OCI-LY3 (cell line): ENCODE measurements around the gene TBP.

Experiments used
- EZH2phosphoT487 ChIP-seq: fragments of 200-600 bp; shearing (Covaris generic); IDR thresholded peaks from 2 replicates; pipeline ENCODE4 v1.6.1; 2018; ENCODE audit warnings: antibody characterized with exemption, mixed run types, low read depth
- TF ChIP-seq, protein P1 (sequence below): fragments of 200-600, 300-600 bp; sonication (generic); IDR thresholded peaks from 2 replicates; pipeline ENCODE4 v1.5.1; 2014; ENCODE audit warnings: antibody characterized with exemption, low read length, low read depth

- TF ChIP-seq, protein P1, sequence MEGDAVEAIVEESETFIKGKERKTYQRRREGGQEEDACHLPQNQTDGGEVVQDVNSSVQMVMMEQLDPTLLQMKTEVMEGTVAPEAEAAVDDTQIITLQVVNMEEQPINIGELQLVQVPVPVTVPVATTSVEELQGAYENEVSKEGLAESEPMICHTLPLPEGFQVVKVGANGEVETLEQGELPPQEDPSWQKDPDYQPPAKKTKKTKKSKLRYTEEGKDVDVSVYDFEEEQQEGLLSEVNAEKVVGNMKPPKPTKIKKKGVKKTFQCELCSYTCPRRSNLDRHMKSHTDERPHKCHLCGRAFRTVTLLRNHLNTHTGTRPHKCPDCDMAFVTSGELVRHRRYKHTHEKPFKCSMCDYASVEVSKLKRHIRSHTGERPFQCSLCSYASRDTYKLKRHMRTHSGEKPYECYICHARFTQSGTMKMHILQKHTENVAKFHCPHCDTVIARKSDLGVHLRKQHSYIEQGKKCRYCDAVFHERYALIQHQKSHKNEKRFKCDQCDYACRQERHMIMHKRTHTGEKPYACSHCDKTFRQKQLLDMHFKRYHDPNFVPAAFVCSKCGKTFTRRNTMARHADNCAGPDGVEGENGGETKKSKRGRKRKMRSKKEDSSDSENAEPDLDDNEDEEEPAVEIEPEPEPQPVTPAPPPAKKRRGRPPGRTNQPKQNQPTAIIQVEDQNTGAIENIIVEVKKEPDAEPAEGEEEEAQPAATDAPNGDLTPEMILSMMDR = no peak
- TF ChIP-seq EZH2phosphoT487 = no peak
These were observed 1.1 kb downstream of the TBP start for GRCh38 chr6:170555305-170555704.
